ENCODE data around the gene FOXE3. TPM values are rescaled to one million over a fixed set of nuclear protein-coding genes. Genes with fewer than 3 reads are reported as not detected.

Gene FOXE3
- total and polyA plus RNA-seq, 10 of the 15 experiments (the other 5 are each of a cell fraction or from before 2014, with no cell fraction given): 0.13 TPM; not detected in 9

GRCh38 chr1:47437447-47438164 is 21.5 kb downstream of the FOXE3 start, which contains the start of gene FOXD2 (continued):
- TF ChIP-seq NR2C1 (IDR thresholded peaks at IDR 0.05) (0 out of 2 replicates have a peak, but pooled peaks have one; percentile 12), BCL3 (IDR thresholded peaks at IDR 0.05; ENCODE audit: borderline replicate concordance, insufficient read depth, low read depth, low read length, poor library complexity, severe bottlenecking) (no peak), EGR1 (IDR thresholded peaks at IDR 0.05; ENCODE audit: borderline replicate concordance in 1 of 2, low read depth in 2 of 2, low read length in 2 of 2) (peak in 1 of 2 experiments; percentile 69; a peak in 1 of 3 replicates), BACH1 (IDR thresholded peaks at IDR 0.05; ENCODE audit: borderline replicate concordance) (no peak), FOXM1 (IDR thresholded peaks at IDR 0.05; ENCODE audit: low read depth, low read length) (no peak), ATF7 (IDR thresholded peaks at IDR 0.05; ENCODE audit: low read depth) (no peak), EED (IDR thresholded peaks at IDR 0.05; ENCODE audit: low read depth) (peak; percentile 28; the same call in 1 of the 2 replicates), TCF3 (IDR thresholded peaks at IDR 0.05; ENCODE audit: borderline replicate concordance, insufficient read depth, low read depth, low read length) (no peak), CREM (IDR thresholded peaks at IDR 0.05; ENCODE audit: low read depth) (no peak), NR2F1 (conservative IDR thresholded peaks at IDR 0.05) (peak; percentile 69), CHD2 (IDR thresholded peaks at IDR 0.05; ENCODE audit: borderline replicate concordance, low read depth, low read length) (peak; percentile 68), PML (IDR thresholded peaks at IDR 0.05; ENCODE audit: low read length) (no peak), ZNF592 (IDR thresholded peaks at IDR 0.05) (peak; percentile 84), SUPT20H (IDR thresholded peaks at IDR 0.05; ENCODE audit: borderline replicate concordance, control insufficient read depth, low read depth, low read length) (no peak), RCOR1 (conservative IDR thresholded peaks at IDR 0.05; ENCODE audit: low read depth, low read length) (no peak), ELK1 (IDR thresholded peaks at IDR 0.05; ENCODE audit: low read depth, low read length) (no peak), CEBPZ (IDR thresholded peaks at IDR 0.05; ENCODE audit: low read depth, low read length) (no peak), RAD21 (IDR thresholded peaks at IDR 0.05; ENCODE audit: insufficient read depth, low read depth, low read length) (peak; percentile 21; the same call in 1 of the 2 replicates)
